HG03432 (cell line): ENCODE results near the gene HLCS.

Experiments used
- ATAC-seq: cut with Tn5 transposase; IDR thresholded peaks from one replicate; pipeline ENCODE4 v1.9.1; 2021; ENCODE audit warnings: mild to moderate bottlenecking, moderate library complexity; ENCODE audit not compliant: unreplicated experiment

HLCS gene

GRCh38 chr21:36707763-36708285 lies 258.6 kb downstream of the HLCS start:
- no peak for ATAC-seq

- no peak for ATAC-seq
Measured at GRCh38 chr21:36706951-36707762, 259.3 kb downstream of the HLCS start.

- ATAC-seq: no peak
Measured at GRCh38 chr21:36706482-36706852, 260.0 kb downstream of the HLCS start.

GRCh38 chr21:36705679-36706481 lies 260.6 kb downstream of the HLCS start:
- no peak for ATAC-seq

GRCh38 chr21:36704958-36705678 lies 261.4 kb downstream of the HLCS start:
- ATAC-seq: no peak

- ATAC-seq: no peak
Measured at GRCh38 chr21:36704281-36704957, 262.1 kb downstream of the HLCS start.

- no peak for ATAC-seq
Measured at GRCh38 chr21:36703626-36704280, 262.7 kb downstream of the HLCS start.

GRCh38 chr21:36703123-36703522 lies 263.3 kb downstream of the HLCS start:
- no peak for ATAC-seq

GRCh38 chr21:36702622-36702968 lies 263.9 kb downstream of the HLCS start:
- ATAC-seq: no peak

- ATAC-seq: no peak
Measured at GRCh38 chr21:36701756-36702621, 264.5 kb downstream of the HLCS start.

- ATAC-seq: no peak
Measured at GRCh38 chr21:36700971-36701755, 265.3 kb downstream of the HLCS start.
